ENCODE results near the gene FRMD3. TPM values are rescaled to one million over a fixed set of nuclear protein-coding genes. Genes with fewer than 3 reads are reported as not detected.

Gene FRMD3
- total RNA-seq, 1 experiment from 2014 or later = 0.55 TPM

DNA sequence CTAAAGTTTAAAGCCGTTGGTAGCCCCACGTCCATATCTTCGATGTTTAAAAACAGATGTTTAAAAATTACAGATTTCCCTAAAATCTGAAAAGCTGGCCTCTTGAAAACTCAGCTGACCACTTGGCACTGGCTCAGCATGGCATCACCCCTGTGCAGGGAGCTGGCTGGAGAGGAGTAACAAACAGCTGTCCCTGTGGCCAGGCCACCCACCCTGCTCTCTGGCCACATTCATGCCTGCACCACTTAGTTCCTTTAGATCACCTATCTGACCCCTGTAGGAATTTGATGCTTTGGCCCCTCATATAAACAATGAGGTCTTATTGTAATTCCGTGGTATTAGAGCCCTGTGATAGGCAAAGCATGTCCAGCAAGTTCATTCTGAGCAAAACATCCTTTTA is 107.5 kb downstream of the FRMD3 start:
- Mint-ChIP-seq H3K36me3 (ENCODE audit: insufficient read depth in 1 of 3, low read depth in 3 of 3) (peaks cover 0 to 12% (median 5%) of the 10 kb centered on the region in 3 experiments; a peak in 4 of 7 replicates), H3K9me3 (peaks cover 9 to 10% of the 10 kb centered on the region in 2 experiments; a peak in 4 of 5 replicates), H3K4me1 (peaks cover 13% of the 10 kb centered on the region in 2 experiments), H3K4me3 (no peak overlapping the region), H3K27me3 (ENCODE audit: low read depth) (no peaks in the 10 kb centered on the region), H3K27ac (no peak overlapping the region)
- Histone ChIP-seq H3K4ac (ENCODE audit: low read depth, low read length) (no peak overlapping the region), H3K79me2 (ENCODE audit: insufficient read depth, low read length) (no peaks in the 10 kb centered on the region), H3K23ac (ENCODE audit: insufficient read length, low read depth, low read length) (no peak overlapping the region), H4K5ac (ENCODE audit: insufficient read length, low read depth, low read length) (no peak overlapping the region), H3K27ac (ENCODE audit: insufficient read length, low read depth, low read length) (no peak overlapping the region), H2BK20ac (ENCODE audit: low read depth, low read length, poor library complexity, severe bottlenecking) (no peak overlapping the region), H3K9me3 (ENCODE audit: control insufficient read depth, low read depth, low read length) (no peaks in the 10 kb centered on the region), H4K91ac (ENCODE audit: insufficient read length, low read depth, low read length) (no peak overlapping the region), H3K4me2 (ENCODE audit: insufficient read depth, insufficient read length, low read length) (no peak overlapping the region), H2BK5ac (ENCODE audit: insufficient read length, low read length) (no peak overlapping the region), H3K14ac (ENCODE audit: insufficient read depth, low read length) (no peak overlapping the region), H4K20me1 (ENCODE audit: control insufficient read depth, insufficient read depth, insufficient read length) (no peaks in the 10 kb centered on the region), H4K8ac (replicated peaks; ENCODE audit: insufficient read length, low read depth, low read length) (no peak overlapping the region), H3K56ac (ENCODE audit: insufficient read length, low read depth, low read length) (no peak overlapping the region), H3K4me1 (ENCODE audit: insufficient read depth, low read length) (peaks cover 3% of the 10 kb centered on the region; the same call in 1 of the 2 replicates), H3K79me1 (ENCODE audit: insufficient read depth, low read depth, low read length, poor library complexity, severe bottlenecking) (no peaks in the 10 kb centered on the region), H3K9ac (ENCODE audit: extremely low read depth, insufficient read length, low read length) (no peak overlapping the region), H3T11ph (ENCODE audit: low read length) (no peak overlapping the region), H2BK12ac (ENCODE audit: insufficient read length, low read depth, low read length) (no peak overlapping the region), H2AK5ac (ENCODE audit: insufficient read length, low read length) (no peak overlapping the region), H2AFZ (ENCODE audit: low read length) (no peak overlapping the region), H3K18ac (ENCODE audit: insufficient read length, low read depth, low read length) (no peak overlapping the region), H2BK120ac (ENCODE audit: low read depth, low read length, poor library complexity, severe bottlenecking) (no peak overlapping the region), H3K27me3 (ENCODE audit: insufficient read depth, low read length) (no peaks in the 10 kb centered on the region), H2BK15ac (ENCODE audit: low read depth, low read length) (no peak overlapping the region), H3K23me2 (ENCODE audit: insufficient read length, low read depth, low read length, poor library complexity, severe bottlenecking) (no peaks in the 10 kb centered on the region)
- TF ChIP-seq, protein P1, sequence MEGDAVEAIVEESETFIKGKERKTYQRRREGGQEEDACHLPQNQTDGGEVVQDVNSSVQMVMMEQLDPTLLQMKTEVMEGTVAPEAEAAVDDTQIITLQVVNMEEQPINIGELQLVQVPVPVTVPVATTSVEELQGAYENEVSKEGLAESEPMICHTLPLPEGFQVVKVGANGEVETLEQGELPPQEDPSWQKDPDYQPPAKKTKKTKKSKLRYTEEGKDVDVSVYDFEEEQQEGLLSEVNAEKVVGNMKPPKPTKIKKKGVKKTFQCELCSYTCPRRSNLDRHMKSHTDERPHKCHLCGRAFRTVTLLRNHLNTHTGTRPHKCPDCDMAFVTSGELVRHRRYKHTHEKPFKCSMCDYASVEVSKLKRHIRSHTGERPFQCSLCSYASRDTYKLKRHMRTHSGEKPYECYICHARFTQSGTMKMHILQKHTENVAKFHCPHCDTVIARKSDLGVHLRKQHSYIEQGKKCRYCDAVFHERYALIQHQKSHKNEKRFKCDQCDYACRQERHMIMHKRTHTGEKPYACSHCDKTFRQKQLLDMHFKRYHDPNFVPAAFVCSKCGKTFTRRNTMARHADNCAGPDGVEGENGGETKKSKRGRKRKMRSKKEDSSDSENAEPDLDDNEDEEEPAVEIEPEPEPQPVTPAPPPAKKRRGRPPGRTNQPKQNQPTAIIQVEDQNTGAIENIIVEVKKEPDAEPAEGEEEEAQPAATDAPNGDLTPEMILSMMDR (conservative IDR thresholded peaks at IDR 0.05) = no peak
- WGBS (ENCODE audit: extremely low coverage, insufficient read length, low lambda C conversion rate) = no CpG with 5 or more reads among the region's 4 CpGs
- no peak for DNase-seq

All from H9 (cell line).